ENCODE measurements around the gene PIP4P1.

DNA sequence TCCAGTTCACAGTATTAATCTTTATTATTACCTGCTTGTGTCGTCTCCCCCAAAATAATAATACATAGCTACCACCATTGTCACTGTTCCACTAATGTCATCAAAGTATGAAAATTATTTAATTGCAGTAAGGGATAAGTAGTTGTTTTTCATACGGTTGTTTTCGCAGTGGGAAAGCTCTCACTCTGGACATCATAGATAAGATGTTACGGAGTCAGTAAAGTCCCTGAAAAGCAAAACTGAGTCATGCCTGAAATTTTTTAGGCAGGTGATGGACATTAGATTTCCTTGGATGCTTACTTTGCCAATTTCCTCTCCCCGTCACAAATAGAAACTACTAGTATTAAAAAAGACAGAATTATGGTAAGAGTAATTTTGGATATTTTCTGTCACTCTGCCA lies 21.1 kb upstream of the PIP4P1 start:
- TF ChIP-seq, protein P1, sequence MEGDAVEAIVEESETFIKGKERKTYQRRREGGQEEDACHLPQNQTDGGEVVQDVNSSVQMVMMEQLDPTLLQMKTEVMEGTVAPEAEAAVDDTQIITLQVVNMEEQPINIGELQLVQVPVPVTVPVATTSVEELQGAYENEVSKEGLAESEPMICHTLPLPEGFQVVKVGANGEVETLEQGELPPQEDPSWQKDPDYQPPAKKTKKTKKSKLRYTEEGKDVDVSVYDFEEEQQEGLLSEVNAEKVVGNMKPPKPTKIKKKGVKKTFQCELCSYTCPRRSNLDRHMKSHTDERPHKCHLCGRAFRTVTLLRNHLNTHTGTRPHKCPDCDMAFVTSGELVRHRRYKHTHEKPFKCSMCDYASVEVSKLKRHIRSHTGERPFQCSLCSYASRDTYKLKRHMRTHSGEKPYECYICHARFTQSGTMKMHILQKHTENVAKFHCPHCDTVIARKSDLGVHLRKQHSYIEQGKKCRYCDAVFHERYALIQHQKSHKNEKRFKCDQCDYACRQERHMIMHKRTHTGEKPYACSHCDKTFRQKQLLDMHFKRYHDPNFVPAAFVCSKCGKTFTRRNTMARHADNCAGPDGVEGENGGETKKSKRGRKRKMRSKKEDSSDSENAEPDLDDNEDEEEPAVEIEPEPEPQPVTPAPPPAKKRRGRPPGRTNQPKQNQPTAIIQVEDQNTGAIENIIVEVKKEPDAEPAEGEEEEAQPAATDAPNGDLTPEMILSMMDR (conservative IDR thresholded peaks at IDR 0.05 in 1 of 2, IDR thresholded peaks at IDR 0.05 in 1 of 2; ENCODE audit: extremely low read depth in 1 of 2, insufficient read depth in 1 of 2, low read depth in 1 of 2, low read length in 2 of 2) = no peak
- no peak for TF ChIP-seq EZH2 (IDR thresholded peaks at IDR 0.05; ENCODE audit: borderline replicate concordance, low read length)

All from mammary epithelial cell (primary cell).